Astrocyte of the spinal cord (primary cell): ENCODE data around the gene SAMD14.

Experiments
- DNase-seq: peaks from one replicate; pipeline ENCODE4 v3.0.0; 2011; ENCODE audit warnings: low read depth, low spot score
- H3K4me3 ChIP-seq: 2 replicates; pipeline ENCODE4 v1.5.1; 2011; ENCODE audit warnings: low read depth, mild to moderate bottlenecking, low read length, moderate library complexity
- CTCF ChIP-seq: IDR thresholded peaks from 2 replicates; pipeline ENCODE4 v1.5.1; 2012; ENCODE audit warnings: low read depth, mild to moderate bottlenecking, low read length, inconsistent platforms
- in situ Hi-C: cut with HindIII; loops from 2 replicates; pipeline ENCODE4 v1.10.0; 2017; ENCODE audit warnings: low sequenced_read_pairs

Gene SAMD14

DNA sequence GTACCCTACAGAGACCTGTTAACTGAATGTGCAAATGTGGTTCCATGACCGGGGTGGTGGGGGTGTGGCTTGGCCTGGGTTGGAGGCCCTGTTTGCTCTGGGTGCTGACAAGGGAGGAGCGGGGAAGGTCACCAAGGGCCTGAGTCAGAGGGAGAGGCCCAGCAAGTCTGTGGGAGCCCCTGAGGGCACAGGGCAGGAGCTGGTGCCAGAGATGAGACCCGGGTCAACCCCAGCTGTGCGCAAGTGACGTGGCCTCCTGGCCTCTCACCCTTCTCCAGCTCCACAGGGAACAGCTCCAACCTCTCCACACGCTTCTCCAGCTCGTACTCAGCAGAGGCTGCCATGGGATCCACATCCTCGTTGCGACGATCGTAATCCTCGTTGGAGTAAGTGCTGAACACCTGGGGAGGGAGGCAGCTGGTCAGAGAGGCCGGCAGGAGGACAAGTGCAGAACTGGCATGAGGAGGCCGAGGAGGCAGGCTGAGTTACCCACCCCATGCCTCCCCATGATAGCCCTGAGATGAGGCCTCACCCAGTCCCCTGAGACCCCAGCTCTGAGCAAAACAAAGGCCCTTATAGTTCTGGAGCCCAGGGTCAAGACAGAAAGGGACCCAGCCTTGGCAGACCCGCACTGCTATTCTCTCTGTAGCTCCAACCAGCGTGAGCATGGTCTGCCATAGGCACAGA, 15.0 kb upstream of the SAMD14 start:
- no peak for DNase-seq

DNA sequence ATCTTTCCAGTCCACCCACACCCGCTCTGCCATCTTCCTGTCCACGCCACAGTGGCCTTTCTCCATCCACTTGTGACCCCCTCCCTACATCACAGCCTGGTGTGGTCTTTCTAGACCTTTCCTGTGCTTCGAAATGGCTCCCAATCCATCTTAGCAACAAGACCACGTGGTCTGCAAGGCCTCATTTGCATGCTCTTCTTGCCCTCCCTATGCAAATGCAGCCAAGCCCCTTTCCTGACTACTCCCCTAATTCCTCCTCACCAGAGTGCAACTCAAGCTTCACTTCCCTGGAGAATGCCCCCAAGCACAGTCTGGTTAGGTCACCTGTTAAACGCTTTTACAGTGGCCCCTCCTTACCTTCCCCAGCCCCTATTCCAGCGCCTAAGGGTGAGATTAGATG, 14.4 kb upstream of the SAMD14 start:
- DNase-seq, result no peak

More for the DNA sequence above, 15.0 kb upstream of the SAMD14 start:
- in situ Hi-C loops, result no loop called here
- no peak overlapping the region for H3K4me3 ChIP-seq
- TF ChIP-seq CTCF, result no peak

GRCh38 chr17:50143461-50144176, 13.7 kb upstream of the SAMD14 start:
- TF ChIP-seq CTCF, result no peak
- DNase-seq, result no peak
- in situ Hi-C loops, result no loop called here
- H3K4me3 ChIP-seq, result no peak overlapping the region

More for the DNA sequence above, 14.4 kb upstream of the SAMD14 start:
- no peak overlapping the region for H3K4me3 ChIP-seq
- in situ Hi-C loops, result no loop called here
- no peak for TF ChIP-seq CTCF

- no peak overlapping the region for H3K4me3 ChIP-seq
- TF ChIP-seq CTCF, result no peak
- in situ Hi-C loops, result no loop called here
- no peak for DNase-seq
These were observed 11.8 kb upstream of the SAMD14 start for GRCh38 chr17:50141745-50142110.

- in situ Hi-C loops, result no loop called here
These were observed 11.2 kb upstream of the SAMD14 start for GRCh38 chr17:50141026-50141744.

More at GRCh38 chr17:50141026-50141744, 11.2 kb upstream of the SAMD14 start:
- DNase-seq, result no peak
- no peak overlapping the region for H3K4me3 ChIP-seq
- TF ChIP-seq CTCF, result no peak
